Measurements from ENCODE around the gene PDE4B.

Gene PDE4B

GRCh38 chr1:66231681-66232463, 439.2 kb downstream of the PDE4B start:
- no peak overlapping the region for H3K4me3 ChIP-seq (ENCODE audit: low read length, poor library complexity, severe bottlenecking)
- no peaks in the 10 kb centered on the region for H3K9me3 ChIP-seq (ENCODE audit: insufficient read depth, low read depth, low read length)
- H3K9me2 ChIP-seq (replicated peaks; ENCODE audit: low read depth, low read length): no peaks in the 10 kb centered on the region
- no peaks in the 10 kb centered on the region for H3K4me1 ChIP-seq (ENCODE audit: insufficient read depth, low read length, poor library complexity, severe bottlenecking)
- H3K36me3 ChIP-seq (ENCODE audit: insufficient read depth, low read length): no peaks in the 10 kb centered on the region
- no peak overlapping the region for H3K4me2 ChIP-seq (ENCODE audit: low read depth, low read length, poor library complexity, severe bottlenecking)
- H3K27me3 ChIP-seq (ENCODE audit: insufficient read depth, low read length, poor library complexity, severe bottlenecking): no peaks in the 10 kb centered on the region
- no peak overlapping the region for H2AFZ ChIP-seq (ENCODE audit: low read length)
- no peaks in the 10 kb centered on the region for H3K79me2 ChIP-seq (ENCODE audit: insufficient read depth, low read length)
- no peak overlapping the region for H3K9ac ChIP-seq (ENCODE audit: low read depth, low read length, poor library complexity, severe bottlenecking)
- H4K20me1 ChIP-seq (ENCODE audit: insufficient read depth, low read length, poor library complexity, severe bottlenecking): no peaks in the 10 kb centered on the region
- TF ChIP-seq CTCF (conservative IDR thresholded peaks at IDR 0.05; ENCODE audit: low read length): no peak
- no peak for TF ChIP-seq EZH2phosphoT487 (IDR thresholded peaks at IDR 0.05; ENCODE audit: borderline replicate concordance)
- no peaks in the 10 kb centered on the region for H3F3A ChIP-seq (ENCODE audit: low read depth)

GRCh38 chr1:66237042-66237441, 444.3 kb downstream of the PDE4B start:
- no peaks in the 10 kb centered on the region for H3K9me2 ChIP-seq (replicated peaks; ENCODE audit: low read depth, low read length)
- H3K79me2 ChIP-seq (ENCODE audit: insufficient read depth, low read length): no peaks in the 10 kb centered on the region
- TF ChIP-seq CTCF (conservative IDR thresholded peaks at IDR 0.05; ENCODE audit: low read length) (no peak), EZH2phosphoT487 (IDR thresholded peaks at IDR 0.05; ENCODE audit: borderline replicate concordance) (no peak)
- no peaks in the 10 kb centered on the region for H3K36me3 ChIP-seq (ENCODE audit: insufficient read depth, low read length)
- H3K27me3 ChIP-seq (ENCODE audit: insufficient read depth, low read length, poor library complexity, severe bottlenecking): no peaks in the 10 kb centered on the region
- no peaks in the 10 kb centered on the region for H4K20me1 ChIP-seq (ENCODE audit: insufficient read depth, low read length, poor library complexity, severe bottlenecking)
- no peaks in the 10 kb centered on the region for H3K4me1 ChIP-seq (ENCODE audit: insufficient read depth, low read length, poor library complexity, severe bottlenecking)
- H3F3A ChIP-seq (ENCODE audit: low read depth): no peaks in the 10 kb centered on the region
- H3K4me3 ChIP-seq (ENCODE audit: low read length, poor library complexity, severe bottlenecking): no peak overlapping the region
- H3K9ac ChIP-seq (ENCODE audit: low read depth, low read length, poor library complexity, severe bottlenecking): no peak overlapping the region
- H2AFZ ChIP-seq (ENCODE audit: low read length): no peak overlapping the region
- no peak overlapping the region for H3K4me2 ChIP-seq (ENCODE audit: low read depth, low read length, poor library complexity, severe bottlenecking)
- H3K9me3 ChIP-seq (ENCODE audit: insufficient read depth, low read depth, low read length): no peaks in the 10 kb centered on the region

GRCh38 chr1:66237722-66238479, 445.2 kb downstream of the PDE4B start:
- Histone ChIP-seq H3K79me2 (ENCODE audit: insufficient read depth, low read length) (no peaks in the 10 kb centered on the region), H3K9me3 (ENCODE audit: insufficient read depth, low read depth, low read length) (no peaks in the 10 kb centered on the region), H3K9me2 (replicated peaks; ENCODE audit: low read depth, low read length) (no peaks in the 10 kb centered on the region), H3K36me3 (ENCODE audit: insufficient read depth, low read length) (no peaks in the 10 kb centered on the region), H3K27me3 (ENCODE audit: insufficient read depth, low read length, poor library complexity, severe bottlenecking) (no peaks in the 10 kb centered on the region), H3K9ac (ENCODE audit: low read depth, low read length, poor library complexity, severe bottlenecking) (no peak overlapping the region), H3F3A (ENCODE audit: low read depth) (no peaks in the 10 kb centered on the region), H4K20me1 (ENCODE audit: insufficient read depth, low read length, poor library complexity, severe bottlenecking) (no peaks in the 10 kb centered on the region), H2AFZ (ENCODE audit: low read length) (no peak overlapping the region), H3K4me3 (ENCODE audit: low read length, poor library complexity, severe bottlenecking) (no peak overlapping the region), H3K4me1 (ENCODE audit: insufficient read depth, low read length, poor library complexity, severe bottlenecking) (no peaks in the 10 kb centered on the region), H3K4me2 (ENCODE audit: low read depth, low read length, poor library complexity, severe bottlenecking) (no peak overlapping the region)
- TF ChIP-seq CTCF (conservative IDR thresholded peaks at IDR 0.05; ENCODE audit: low read length) (no peak), EZH2phosphoT487 (IDR thresholded peaks at IDR 0.05; ENCODE audit: borderline replicate concordance) (no peak)

All from Loucy (cell line).